ENCODE results near the gene DNM2. TPM values are rescaled to one million over a fixed set of nuclear protein-coding genes. Genes with fewer than 3 reads are reported as not detected.
A peak's percentile ranks its signal among the peaks of the same experiment; 100 is the strongest.

Gene DNM2
- total and polyA plus RNA-seq, 2 donors: 76.2 to 87.0 TPM

DNA sequence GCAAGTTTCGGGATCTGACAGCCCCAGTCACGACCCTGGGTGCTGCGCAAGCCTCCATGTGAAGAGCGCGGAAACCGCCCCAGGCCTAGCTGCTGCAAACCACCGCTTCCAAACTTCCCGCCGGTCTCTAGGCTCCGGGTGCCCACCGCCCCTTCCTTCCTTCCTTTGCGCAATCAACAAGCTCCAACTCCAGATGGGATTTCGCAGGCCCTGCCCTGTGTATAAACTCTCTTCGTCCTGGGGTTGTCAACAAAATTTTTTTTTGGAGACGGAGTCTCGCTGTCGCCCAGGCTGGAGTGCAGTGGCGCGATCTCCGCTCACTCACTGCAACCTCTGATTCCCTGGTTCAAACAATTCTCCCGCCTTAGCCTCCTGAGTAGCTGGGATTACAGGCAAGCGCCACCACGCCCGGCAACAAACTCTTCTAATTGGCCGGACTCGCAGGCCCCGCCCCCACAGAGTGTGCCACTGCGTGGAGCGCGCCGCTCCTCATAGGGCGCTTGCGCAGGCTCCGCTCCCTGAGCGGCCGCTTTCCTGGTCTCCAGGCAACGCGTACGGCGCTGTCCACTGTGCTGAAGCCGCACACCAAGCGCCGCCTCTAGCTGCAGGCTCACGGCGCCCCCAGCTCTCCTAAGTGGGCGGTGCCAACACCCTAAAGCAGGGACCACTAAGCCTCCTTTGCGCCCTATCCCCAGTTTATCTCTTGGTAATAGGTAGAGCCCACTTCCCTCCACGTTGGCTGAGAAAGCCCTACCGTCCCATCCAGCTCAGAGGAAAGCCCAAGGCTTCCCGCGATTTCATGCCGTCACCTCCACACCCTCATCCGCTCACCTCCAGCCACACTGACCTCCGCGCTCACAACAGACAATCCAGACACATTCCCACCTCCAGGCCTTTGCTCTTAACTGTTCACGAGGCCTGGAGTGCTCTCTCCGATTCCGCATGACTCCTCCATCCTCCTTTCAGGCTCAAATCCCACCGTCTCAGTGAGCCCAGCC lies 22.2 kb upstream of the DNM2 start:
- 10% methylated on average over 59 of the region's 59 CpGs for WGBS
- no peaks in the 10 kb centered on the region for H3K36me3 ChIP-seq (ENCODE audit: insufficient read depth)
- H3K27ac ChIP-seq (ENCODE audit: low read depth): no peak overlapping the region
- DNase-seq (ENCODE audit: extremely low spot score): peak; percentile 62
- H3K4me3 ChIP-seq (ENCODE audit: low read depth, low read length): no peak overlapping the region
- H3K4me1 ChIP-seq (ENCODE audit: insufficient read depth): no peaks in the 10 kb centered on the region

DNA sequence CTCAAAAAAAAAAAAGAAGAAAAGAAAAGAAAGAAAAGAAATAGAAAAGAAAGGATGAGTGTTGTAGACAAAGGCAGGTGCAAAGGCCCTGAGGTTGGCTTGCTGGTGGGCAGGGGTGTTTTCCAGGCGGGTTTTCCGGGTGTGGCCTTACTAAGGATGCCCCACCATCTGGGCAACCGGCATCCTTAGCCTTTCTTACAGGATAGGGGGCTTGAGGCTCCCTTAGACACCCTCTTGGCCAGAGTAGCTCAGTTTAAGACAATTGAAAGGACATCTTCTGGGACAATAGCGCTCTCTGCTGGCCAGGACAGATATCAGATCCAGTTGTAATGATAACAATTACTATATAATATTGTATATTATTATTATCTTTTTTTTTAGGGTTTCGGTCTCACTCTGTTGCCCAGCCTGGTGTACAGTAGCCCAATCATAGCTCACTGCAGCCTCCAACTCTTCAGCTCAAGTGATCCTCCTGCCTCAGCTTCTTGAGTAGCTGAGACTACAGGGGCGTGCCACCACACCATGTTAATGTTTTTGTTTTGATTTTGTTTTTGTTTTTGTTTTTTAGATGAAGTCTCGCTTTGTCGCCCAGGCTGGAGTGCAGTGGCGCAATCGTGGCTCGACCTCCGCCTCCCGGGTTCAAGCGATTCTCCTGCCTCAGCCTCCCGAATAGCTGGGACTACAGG lies 18.1 kb upstream of the DNM2 start:
- Histone ChIP-seq H3K36me3 (ENCODE audit: insufficient read depth) (no peaks in the 10 kb centered on the region), H3K4me1 (ENCODE audit: insufficient read depth) (no peaks in the 10 kb centered on the region), H3K4me3 (ENCODE audit: low read depth, low read length) (no peak overlapping the region), H3K27ac (ENCODE audit: low read depth) (no peak overlapping the region)
- WGBS: 44% methylated on average over 15 of the region's 15 CpGs
- DNase-seq (ENCODE audit: extremely low spot score): no peak

DNA sequence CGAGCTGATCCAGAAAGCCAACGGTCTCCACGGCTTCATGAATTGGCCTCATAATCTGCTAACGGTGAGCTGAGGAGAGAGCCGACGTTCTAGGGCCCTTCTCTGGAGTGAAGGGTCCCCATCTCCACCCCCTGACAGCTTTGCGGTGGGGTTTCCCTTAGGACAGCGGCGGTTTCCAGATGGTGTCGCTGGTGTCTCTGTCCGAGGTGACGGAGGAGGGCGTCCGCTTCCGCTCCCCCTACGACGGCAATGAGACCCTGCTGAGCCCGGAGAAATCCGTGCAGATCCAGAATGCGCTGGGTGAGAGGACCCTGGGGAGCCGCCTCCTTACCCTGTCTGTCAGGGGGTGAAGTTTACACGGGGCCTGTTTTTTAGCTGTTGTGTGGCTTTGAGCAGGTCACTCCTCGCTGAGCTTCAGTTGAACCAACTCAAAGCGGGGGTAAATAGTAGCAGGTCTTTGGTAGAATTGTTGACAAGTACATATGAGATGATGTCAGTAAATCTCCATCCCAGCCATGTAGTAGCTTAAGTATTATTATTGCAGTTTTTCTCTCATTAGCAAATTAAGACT lies 15.8 kb upstream of the DNM2 start:
- no peaks in the 10 kb centered on the region for H3K36me3 ChIP-seq (ENCODE audit: insufficient read depth)
- H3K4me3 ChIP-seq (ENCODE audit: low read depth, low read length): peak overlapping the region; percentile 74
- H3K27ac ChIP-seq (ENCODE audit: low read depth): peak overlapping the region; percentile 39
- WGBS: 7% methylated on average over 24 of the region's 24 CpGs
- H3K4me1 ChIP-seq (ENCODE audit: insufficient read depth): no peaks in the 10 kb centered on the region
- no peak for DNase-seq (ENCODE audit: extremely low spot score)

DNA sequence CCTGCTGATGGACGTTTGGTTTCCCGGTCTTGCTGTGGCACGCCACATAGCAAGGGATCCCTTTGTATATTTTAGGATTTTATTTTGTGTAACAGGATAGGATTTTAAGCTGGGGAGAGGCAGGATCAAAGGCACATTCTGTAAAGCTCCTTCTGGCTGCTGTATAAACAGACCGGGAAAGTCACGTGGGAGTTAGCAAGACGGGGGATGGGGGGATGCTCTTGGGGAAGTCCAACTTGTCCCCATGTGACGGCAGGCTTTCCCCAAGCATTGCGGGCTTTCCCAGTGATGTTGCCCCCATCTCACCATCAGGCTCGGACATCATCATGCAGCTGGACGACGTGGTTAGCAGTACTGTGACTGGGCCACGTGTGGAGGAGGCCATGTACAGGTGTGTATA lies 10.9 kb upstream of the DNM2 start:
- WGBS: 46% methylated on average over 12 of the region's 12 CpGs
- Histone ChIP-seq H3K27ac (ENCODE audit: low read depth) (no peak overlapping the region), H3K4me3 (ENCODE audit: low read depth, low read length) (no peak overlapping the region), H3K4me1 (ENCODE audit: insufficient read depth) (no peaks in the 10 kb centered on the region), H3K36me3 (ENCODE audit: insufficient read depth) (no peaks in the 10 kb centered on the region)
- no peak for DNase-seq (ENCODE audit: extremely low spot score)

DNA sequence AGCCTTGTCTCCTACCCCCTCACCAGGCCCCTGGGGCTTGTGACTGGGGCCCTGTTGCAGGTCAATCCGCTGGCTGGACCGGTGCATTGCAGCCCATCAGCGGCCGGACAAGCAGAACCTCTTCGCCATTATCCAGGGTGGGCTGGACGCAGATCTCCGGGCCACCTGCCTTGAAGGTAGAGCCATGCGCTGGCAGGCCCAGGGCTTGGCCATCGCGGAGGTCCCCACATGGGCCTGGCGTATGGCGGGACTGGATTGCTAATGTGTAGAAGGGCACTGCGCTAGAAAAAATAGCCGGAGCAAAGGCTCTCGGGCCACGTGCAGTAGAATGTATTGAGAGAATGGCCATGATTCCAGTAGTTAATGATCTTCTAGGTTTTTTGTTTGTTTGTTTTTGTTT lies 10.4 kb upstream of the DNM2 start:
- DNase-seq (ENCODE audit: extremely low spot score): no peak
- Histone ChIP-seq H3K4me1 (ENCODE audit: insufficient read depth) (no peaks in the 10 kb centered on the region), H3K27ac (ENCODE audit: low read depth) (no peak overlapping the region), H3K36me3 (ENCODE audit: insufficient read depth) (no peaks in the 10 kb centered on the region), H3K4me3 (ENCODE audit: low read depth, low read length) (no peak overlapping the region)
- 96% methylated on average over 16 of the region's 16 CpGs for WGBS

DNA sequence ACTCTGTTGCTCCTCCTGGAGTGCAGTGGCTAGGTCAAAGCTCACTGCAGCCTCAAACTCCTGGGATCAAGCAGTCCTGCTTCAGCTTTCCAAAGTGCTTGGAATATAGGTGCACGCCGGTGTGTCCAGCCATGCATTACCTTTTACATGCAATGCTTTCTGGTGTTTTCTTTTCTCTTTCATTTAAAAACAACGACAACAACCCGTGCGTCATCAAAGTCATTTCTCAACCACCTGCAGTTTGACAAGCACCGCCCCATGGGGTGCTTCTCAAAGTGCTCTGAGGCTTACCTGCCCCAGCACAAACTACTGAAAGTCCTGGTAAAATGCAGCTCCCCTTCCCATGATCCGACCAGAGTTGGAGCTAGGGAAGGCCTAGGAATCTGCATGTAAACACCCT lies 9.6 kb upstream of the DNM2 start:
- no peak for DNase-seq (ENCODE audit: extremely low spot score)
- Histone ChIP-seq H3K4me1 (ENCODE audit: insufficient read depth) (no peaks in the 10 kb centered on the region), H3K4me3 (ENCODE audit: low read depth, low read length) (no peak overlapping the region), H3K36me3 (ENCODE audit: insufficient read depth) (no peaks in the 10 kb centered on the region), H3K27ac (ENCODE audit: low read depth) (no peak overlapping the region)
- WGBS: 94% methylated on average over 7 of the region's 7 CpGs

DNA sequence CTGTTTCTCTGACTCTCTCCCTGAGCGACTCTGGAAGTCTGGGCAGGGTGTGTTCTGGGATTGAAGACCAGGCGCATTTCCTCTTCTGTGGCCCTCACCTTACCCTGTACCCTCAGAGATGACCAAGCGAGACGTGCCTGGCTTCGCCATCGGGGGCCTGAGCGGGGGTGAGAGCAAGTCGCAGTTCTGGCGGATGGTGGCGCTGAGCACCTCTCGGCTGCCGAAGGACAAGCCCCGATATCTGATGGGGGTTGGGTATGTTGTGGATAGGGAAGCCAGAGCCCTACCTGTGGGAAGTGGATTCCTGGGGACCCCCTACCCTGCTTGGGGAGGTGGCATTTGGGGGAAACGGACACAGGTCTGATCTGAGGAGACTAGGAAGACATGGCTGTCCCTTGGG lies 5.8 kb upstream of the DNM2 start:
- H3K4me1 ChIP-seq (ENCODE audit: insufficient read depth): no peaks in the 10 kb centered on the region
- WGBS: 69% methylated on average over 14 of the region's 14 CpGs
- no peak overlapping the region for H3K4me3 ChIP-seq (ENCODE audit: low read depth, low read length)
- no peak overlapping the region for H3K27ac ChIP-seq (ENCODE audit: low read depth)
- no peak for DNase-seq (ENCODE audit: extremely low spot score)
- H3K36me3 ChIP-seq (ENCODE audit: insufficient read depth): no peaks in the 10 kb centered on the region

DNA sequence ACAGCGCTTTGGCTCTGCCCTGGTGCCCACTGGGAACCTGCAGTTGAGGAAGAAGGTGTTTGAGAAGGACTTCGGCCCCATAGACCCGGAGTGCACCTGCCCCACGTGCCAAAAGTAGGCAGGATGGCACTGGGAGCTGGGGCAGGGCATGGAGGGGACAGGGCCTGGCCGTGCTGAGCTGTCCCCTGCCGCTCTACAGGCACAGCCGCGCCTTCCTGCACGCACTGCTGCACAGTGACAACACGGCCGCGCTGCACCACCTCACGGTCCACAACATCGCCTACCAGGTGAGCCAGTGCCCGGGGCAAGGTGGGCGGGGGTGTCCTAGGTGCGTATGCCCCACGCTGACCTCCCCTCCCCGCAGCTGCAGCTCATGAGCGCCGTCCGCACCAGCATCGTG lies 5.1 kb upstream of the DNM2 start:
- H3K27ac ChIP-seq (ENCODE audit: low read depth): no peak overlapping the region

DNA sequence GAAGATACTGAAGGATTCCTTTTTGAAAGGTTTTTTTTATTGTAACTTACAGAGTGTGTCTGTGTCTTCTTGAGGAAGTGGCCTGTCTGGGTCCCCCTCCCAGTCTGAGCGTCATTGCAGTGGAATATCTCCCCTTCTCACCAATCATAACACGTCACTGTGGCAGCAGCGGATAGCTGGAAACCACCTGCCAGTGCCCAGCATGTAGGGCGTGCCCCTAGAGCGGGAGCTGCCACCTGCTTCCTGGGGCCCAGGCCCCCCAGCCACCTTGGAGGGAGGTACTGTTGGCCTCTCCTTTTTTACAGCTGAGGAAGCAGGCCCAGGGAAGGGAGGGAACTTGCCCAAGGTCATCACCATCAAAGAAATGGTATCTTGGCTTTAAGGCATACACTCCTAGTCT lies 4.6 kb upstream of the DNM2 start:
- Histone ChIP-seq H3K4me1 (ENCODE audit: insufficient read depth) (no peaks in the 10 kb centered on the region), H3K36me3 (ENCODE audit: insufficient read depth) (no peaks in the 10 kb centered on the region), H3K4me3 (ENCODE audit: low read depth, low read length) (no peak overlapping the region), H3K27ac (ENCODE audit: low read depth) (no peak overlapping the region)
- DNase-seq (ENCODE audit: extremely low spot score): no peak
- 86% methylated on average over 5 of the region's 5 CpGs for WGBS

More for the DNA sequence above, 5.1 kb upstream of the DNM2 start:
- Histone ChIP-seq H3K4me1 (ENCODE audit: insufficient read depth) (no peaks in the 10 kb centered on the region), H3K36me3 (ENCODE audit: insufficient read depth) (no peaks in the 10 kb centered on the region), H3K4me3 (ENCODE audit: low read depth, low read length) (no peak overlapping the region)
- WGBS: 95% methylated on average over 23 of the region's 23 CpGs
- DNase-seq (ENCODE audit: extremely low spot score): no peak

DNA sequence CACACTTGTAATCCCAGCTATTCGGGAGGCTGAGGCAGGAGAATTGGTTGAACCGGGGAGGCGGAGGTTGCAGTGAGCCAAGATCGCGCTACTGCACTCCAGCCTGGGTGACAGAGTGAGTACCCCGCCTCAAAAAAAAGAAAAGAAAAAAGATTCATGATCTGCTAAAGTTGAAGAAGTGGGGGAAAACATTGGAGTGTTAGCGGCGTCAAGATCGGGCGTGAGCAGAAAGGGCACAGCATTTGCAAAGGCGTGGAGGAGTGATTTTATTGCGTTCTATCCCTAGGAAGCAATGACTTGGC lies 874 bp upstream of the DNM2 start:
- Histone ChIP-seq H3K36me3 (ENCODE audit: insufficient read depth) (no peaks in the 10 kb centered on the region), H3K4me1 (ENCODE audit: insufficient read depth) (no peaks in the 10 kb centered on the region), H3K4me3 (ENCODE audit: low read depth, low read length) (no peak overlapping the region), H3K27ac (ENCODE audit: low read depth) (no peak overlapping the region)
- DNase-seq (ENCODE audit: extremely low spot score): no peak
- WGBS: 19% methylated on average over 12 of the region's 12 CpGs

DNA sequence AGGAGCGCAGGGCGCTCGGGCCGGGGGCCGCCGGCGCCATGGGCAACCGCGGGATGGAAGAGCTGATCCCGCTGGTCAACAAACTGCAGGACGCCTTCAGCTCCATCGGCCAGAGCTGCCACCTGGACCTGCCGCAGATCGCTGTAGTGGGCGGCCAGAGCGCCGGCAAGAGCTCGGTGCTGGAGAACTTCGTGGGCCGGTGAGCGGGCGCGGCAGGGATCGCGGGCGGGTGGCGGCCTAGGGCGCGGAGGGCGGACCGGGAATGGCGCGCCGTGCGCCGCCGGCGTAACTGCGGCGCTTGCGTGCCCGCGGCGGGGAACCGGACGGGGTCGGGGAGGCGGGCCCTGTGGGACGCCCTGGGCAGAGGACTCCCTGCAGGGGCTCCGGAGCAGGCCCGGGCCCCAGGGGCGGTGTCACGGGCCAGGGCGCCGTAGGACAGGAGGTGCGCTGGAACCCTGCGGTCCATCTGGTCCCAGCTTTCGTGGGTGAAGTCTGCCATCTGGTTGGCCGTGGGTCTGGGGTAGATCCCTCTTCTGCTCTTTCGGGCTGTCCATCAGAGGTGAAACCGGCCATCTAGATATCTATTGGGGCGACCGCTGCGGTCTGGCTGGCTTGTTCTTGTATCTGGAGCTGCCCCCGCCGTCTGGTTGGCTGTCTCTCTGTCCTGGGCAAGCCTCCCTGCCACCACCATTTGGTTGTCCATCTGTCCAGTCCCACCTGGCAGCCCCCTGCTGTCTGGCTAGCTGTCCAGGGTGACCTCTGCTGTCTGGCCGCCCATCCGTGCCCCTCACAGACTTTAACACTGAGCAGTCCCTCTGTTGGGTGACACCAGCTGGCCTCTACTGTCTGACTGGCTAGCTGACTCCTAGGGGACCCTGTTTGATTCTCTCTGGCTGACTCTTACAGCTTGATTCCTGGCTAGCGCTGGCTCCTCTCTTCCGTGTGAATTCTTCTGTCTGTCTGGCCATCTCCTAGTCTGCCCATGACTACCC lies 622 bp downstream of the DNM2 start:
- H3K4me3 ChIP-seq (ENCODE audit: low read depth, low read length): peak overlapping the region; percentile 85
- no peak for DNase-seq (ENCODE audit: extremely low spot score)
- whole genome bisulfite sequencing: under 1% methylated on average over 70 of the region's 70 CpGs
- peak overlapping the region; percentile 85 for H3K27ac ChIP-seq (ENCODE audit: low read depth)
- H3K36me3 ChIP-seq (ENCODE audit: insufficient read depth): no peaks in the 10 kb centered on the region
- H3K4me1 ChIP-seq (ENCODE audit: insufficient read depth): no peaks in the 10 kb centered on the region

DNA sequence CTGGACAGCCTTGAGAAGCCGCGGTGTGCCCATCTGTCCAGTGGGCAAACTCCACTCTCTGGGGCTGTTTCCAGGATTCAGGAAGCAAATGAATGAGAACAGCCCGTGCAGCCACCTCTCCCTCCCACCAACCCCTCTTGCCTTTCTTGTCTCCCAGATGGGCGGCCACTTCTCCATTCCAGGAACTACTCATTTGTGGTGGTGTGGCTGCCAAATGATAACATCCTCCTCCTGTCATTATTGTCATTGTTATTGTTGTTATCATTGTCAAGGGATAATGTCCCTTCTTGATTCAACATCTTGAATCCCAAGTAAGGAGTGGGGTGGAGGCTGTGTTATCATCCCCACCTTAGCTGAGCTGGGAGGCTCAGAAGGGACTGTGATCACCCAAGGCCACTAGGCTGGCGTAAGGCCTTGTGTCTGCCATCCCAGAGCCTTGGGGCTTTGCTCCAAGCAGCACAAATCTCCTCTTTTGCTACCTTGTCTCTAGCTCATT lies 1.6 kb downstream of the DNM2 start:
- Histone ChIP-seq H3K4me3 (ENCODE audit: low read depth, low read length) (peak overlapping the region; percentile 85), H3K27ac (ENCODE audit: low read depth) (peak overlapping the region; percentile 33), H3K4me1 (ENCODE audit: insufficient read depth) (no peaks in the 10 kb centered on the region), H3K36me3 (ENCODE audit: insufficient read depth) (no peaks in the 10 kb centered on the region)
- 50% methylated on average over 5 of the region's 5 CpGs for WGBS
- DNase-seq (ENCODE audit: extremely low spot score): no peak

DNA sequence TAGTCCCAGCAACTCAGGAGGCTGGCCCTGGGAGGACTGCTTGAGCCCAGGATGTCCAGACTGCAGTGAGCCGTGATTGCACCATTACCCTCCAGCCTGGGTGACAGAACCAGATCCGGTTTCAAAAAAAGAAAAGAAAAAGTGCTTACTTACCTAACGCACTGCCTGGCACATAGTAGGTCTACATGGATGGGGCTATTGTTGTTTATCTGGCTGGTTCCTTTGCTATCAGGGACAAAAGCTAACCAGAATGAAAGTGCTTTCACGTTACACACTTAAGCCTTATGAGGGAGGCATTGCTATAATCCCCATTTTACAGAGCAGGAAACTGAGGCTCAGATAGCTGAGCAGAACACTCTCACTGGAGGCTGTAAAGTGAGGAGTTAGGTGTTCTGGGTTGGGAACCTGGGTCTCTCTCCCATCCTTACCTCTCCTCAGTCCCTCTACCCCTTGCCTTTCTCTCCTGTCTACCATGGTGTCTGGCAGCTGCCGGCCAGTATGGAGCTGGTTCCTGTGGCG lies 2.8 kb downstream of the DNM2 start:
- H3K36me3 ChIP-seq (ENCODE audit: insufficient read depth): no peaks in the 10 kb centered on the region
- no peaks in the 10 kb centered on the region for H3K4me1 ChIP-seq (ENCODE audit: insufficient read depth)
- no peak for DNase-seq (ENCODE audit: extremely low spot score)
- H3K27ac ChIP-seq (ENCODE audit: low read depth): no peak overlapping the region
- H3K4me3 ChIP-seq (ENCODE audit: low read depth, low read length): no peak overlapping the region
- 91% methylated on average over 6 of the region's 6 CpGs for WGBS

All from urinary bladder (tissue), 4 donors.